Measurements from ENCODE around the gene ZNF496.

The ZNF496 gene

GRCh38 chr1:247328311-247328710 is 3.4 kb downstream of the ZNF496 start:
- no peak for DNase-seq (ENCODE audit: low read depth)

GRCh38 chr1:247326411-247327130 is 5.1 kb downstream of the ZNF496 start:
- DNase-seq (ENCODE audit: low read depth), result no peak

GRCh38 chr1:247324923-247325322 is 6.7 kb downstream of the ZNF496 start:
- DNase-seq (ENCODE audit: low read depth), result no peak

- DNase-seq (ENCODE audit: low read depth), result no peak
Measured at GRCh38 chr1:247324204-247324787, 7.4 kb downstream of the ZNF496 start.

- peak; percentile 42 for DNase-seq (ENCODE audit: low read depth)
Measured at GRCh38 chr1:247322849-247323586, 8.6 kb downstream of the ZNF496 start.

GRCh38 chr1:247322442-247322841 is 9.2 kb downstream of the ZNF496 start:
- DNase-seq (ENCODE audit: low read depth), result no peak

GRCh38 chr1:247317702-247318101 is 14.0 kb downstream of the ZNF496 start:
- no peak for DNase-seq (ENCODE audit: low read depth)

GRCh38 chr1:247316590-247317197 is 15.0 kb downstream of the ZNF496 start:
- DNase-seq (ENCODE audit: low read depth), result no peak

- DNase-seq (ENCODE audit: low read depth), result no peak
Measured at GRCh38 chr1:247304031-247304430, 27.6 kb downstream of the ZNF496 start.

- no peak for DNase-seq (ENCODE audit: low read depth)
Measured at GRCh38 chr1:247303216-247303615, 28.5 kb downstream of the ZNF496 start.

GRCh38 chr1:247301176-247301540 is 30.5 kb downstream of the ZNF496 start:
- DNase-seq (ENCODE audit: low read depth), result no peak

GRCh38 chr1:247300491-247301175 is 31.0 kb downstream of the ZNF496 start:
- no peak for DNase-seq (ENCODE audit: low read depth)

GRCh38 chr1:247299723-247300381 is 31.8 kb downstream of the ZNF496 start:
- DNase-seq (ENCODE audit: low read depth), result no peak

- DNase-seq (ENCODE audit: low read depth), result no peak
Measured at GRCh38 chr1:247298701-247299100, 33.0 kb downstream of the ZNF496 start.

GRCh38 chr1:247298124-247298481 is 33.6 kb downstream of the ZNF496 start:
- no peak for DNase-seq (ENCODE audit: low read depth)

GRCh38 chr1:247297263-247298123 is 34.2 kb downstream of the ZNF496 start:
- no peak for DNase-seq (ENCODE audit: low read depth)

- DNase-seq (ENCODE audit: low read depth), result no peak
Measured at GRCh38 chr1:247296599-247297180, 35.0 kb downstream of the ZNF496 start.

- DNase-seq (ENCODE audit: low read depth), result no peak
Measured at GRCh38 chr1:247295746-247296145, 35.9 kb downstream of the ZNF496 start.

GRCh38 chr1:247295274-247295684 is 36.4 kb downstream of the ZNF496 start:
- DNase-seq (ENCODE audit: low read depth), result no peak

- no peak for DNase-seq (ENCODE audit: low read depth)
Measured at GRCh38 chr1:247294282-247294681, 37.4 kb downstream of the ZNF496 start.

All from CMK (cell line).